GM18951 (cell line): ENCODE results near the gene IFT88.

Experiments used
- POLR2A ChIP-seq: IDR thresholded peaks from 4 replicates; pipeline ENCODE4 v1.6.1; 2011; ENCODE audit warnings: mild to moderate bottlenecking; ENCODE audit not compliant: insufficient read length, insufficient read depth; ENCODE audit errors: extremely low read depth
- in situ Hi-C: fragments of 300-500 bp; cut with MboI; formaldehyde crosslinking; loops from one replicate; pipeline ENCODE4 v1.12.0; 2022; ENCODE audit warnings: low sequenced_read_pairs, mixed read lengths, inconsistent platforms; ENCODE audit not compliant: unreplicated experiment

The IFT88 gene

DNA sequence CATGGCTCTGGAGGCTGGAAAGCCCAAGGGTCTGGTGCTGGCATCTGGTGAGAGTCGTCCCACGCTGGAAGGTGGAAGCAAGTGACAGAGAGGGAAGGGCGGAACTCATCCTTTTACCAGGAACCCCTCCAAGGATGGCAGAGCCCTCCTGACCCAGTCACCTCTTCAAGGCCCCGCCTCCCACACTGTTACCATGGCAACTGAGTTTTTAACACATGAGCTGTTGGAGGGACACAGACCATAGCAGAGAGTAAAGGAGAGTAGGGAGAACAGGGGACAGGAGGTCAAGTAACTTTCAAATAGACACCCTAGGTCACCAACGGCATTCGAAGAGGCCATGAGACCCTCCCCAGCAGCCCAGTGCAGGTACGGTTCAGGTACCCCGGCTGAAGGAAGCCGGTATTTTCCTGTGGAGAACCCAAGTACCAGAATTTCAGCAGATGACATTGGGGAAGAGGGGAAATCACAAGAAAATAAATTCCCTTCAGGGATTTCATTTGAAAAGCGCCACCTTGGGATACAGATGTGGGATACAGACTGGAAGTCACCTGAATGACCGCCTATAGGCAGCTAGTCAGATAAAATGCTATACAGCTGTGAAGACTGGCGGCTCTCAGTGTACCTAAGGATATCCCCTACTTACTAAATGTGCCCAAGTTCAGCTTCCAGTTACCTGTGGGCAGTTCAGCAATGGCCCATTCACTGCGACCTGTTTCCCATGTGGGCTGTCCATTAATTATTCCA lies 144.5 kb downstream of the IFT88 start:
- in situ Hi-C loops: no loop called here
- no peak for TF ChIP-seq POLR2A

DNA sequence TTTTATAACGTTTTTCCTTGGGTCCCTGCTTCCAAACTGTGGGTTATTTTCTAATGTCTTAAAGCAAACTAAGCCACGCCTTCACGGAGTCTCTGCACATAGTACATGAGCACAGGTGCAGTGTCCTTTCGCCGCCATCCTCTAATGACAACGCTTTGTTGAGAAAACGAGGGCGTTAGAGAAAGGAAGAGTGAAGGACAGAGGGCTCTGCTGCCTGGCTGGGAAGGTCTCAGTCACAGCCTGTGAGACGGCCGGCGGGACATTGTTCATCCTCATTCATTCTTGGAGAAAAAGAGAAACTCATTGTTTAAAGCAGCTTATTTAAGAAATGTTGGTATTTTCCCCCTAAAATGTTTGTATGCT lies 146.0 kb downstream of the IFT88 start:
- in situ Hi-C loops: no loop called here
- TF ChIP-seq POLR2A: no peak

DNA sequence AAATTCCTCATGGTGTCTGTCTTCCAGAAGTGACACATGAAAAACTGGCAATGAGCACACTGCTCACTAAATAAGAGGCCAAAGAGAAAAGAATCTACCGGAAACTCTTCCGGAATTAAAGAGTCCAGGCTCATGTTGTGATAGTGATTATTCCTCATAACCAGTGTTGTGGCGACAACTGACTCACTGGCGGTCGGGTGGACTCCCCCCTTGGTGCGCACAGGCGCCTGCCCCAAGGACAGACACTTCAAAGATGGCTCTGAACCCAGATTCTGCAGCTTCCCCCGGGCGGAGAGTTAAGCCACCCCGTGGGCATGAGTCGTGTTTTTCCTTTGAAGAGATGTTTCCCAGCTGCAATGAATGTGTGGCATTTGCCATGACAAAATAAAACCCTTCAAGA lies 146.8 kb downstream of the IFT88 start:
- no peak for TF ChIP-seq POLR2A
- in situ Hi-C loops: no loop called here

DNA sequence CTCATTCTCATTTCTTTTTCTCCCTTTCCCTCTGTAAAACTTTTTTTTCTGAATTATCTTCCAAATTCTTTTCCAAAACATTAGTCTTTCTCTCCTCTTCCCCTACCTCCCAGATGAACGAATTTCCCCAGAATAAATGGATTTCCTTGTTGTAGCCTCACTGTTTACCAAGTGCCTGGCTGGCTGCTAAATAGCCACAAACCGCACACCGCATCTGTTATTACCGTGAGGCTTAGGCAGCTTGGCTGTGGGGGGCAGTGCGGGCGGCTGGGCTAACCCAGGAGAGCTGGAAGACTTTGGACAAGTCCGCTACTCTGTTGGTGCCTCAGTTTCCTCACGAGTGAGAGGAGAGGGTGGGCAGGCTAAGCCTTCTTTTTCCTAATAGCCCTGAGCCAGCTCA lies 147.2 kb downstream of the IFT88 start:
- in situ Hi-C loops: no loop called here
- no peak for TF ChIP-seq POLR2A

DNA sequence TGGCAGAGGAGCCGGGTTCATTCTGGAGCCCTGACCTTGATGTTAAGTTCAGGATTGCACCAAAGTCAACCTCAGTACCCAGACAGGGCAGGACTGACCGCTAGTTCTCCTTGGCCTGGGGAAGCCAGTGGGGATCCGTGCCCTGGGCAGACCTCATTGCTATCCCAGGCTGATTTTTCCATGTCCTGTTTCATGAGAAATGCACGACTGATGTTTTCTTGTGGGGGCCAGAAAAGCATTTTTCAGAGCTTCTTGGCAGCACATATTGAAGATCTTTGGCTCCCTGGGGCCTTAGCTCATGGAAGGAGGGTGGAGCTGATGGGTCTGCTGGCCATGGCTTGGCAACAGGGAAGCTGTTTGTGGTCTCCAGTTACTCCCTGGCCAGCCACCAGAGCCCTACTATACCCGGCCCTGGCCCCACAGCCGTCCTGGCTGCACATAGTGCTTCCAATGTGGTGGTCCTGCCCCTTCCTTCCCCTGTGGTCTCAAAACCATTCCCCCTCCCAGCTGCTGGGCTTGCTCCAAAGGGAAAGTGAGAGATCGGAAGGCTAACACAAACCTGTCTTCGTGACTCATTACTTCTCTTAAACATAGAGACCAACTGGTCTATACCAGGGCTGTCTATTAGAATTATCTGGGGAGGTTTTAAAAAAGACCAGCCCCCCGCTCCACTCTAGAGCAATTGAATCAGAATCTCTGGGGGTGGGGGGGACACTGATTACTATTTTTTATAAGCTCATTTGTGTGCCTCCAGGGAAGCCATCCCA lies 147.8 kb downstream of the IFT88 start:
- in situ Hi-C loops: no loop called here
- no peak for TF ChIP-seq POLR2A

DNA sequence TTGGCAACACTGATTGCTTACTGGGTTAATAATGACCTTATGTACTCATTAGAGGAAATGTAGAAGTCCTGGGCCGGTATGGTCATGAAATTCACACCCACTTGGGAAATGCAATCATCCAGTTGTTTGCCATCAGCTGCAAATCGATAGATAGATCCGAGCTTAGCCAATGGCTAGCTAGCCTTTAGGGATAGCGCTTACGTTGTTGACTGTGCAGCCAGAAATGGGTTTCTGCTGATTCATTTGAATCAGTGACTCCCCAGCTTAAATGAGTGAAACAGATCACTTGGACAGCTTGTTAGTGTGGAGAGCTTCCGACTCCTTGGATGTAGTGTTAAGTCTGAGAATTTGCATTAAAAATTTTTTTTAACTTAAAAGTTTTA lies 148.4 kb downstream of the IFT88 start:
- TF ChIP-seq POLR2A: no peak
- in situ Hi-C loops: no loop called here

DNA sequence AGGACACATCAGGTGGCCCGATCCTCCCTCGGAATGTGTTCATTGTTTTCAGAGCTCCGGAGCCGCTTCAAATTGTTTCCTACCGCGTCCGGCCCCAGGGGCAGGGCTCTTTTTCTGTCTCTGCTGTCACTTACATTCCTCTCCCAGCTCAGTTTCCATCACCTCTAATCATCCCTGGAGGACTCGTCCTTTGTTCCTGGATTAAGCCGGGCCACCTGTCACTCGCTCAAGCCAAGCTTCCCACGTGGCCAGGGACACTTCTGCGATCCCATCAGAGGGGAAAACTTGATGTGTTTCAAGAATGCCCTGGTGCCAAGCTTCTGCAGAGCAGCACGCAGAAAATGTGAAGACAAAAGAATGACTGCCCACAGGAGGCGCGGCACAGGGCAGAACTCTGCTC lies 150.0 kb downstream of the IFT88 start:
- in situ Hi-C loops: no loop called here
- no peak for TF ChIP-seq POLR2A

DNA sequence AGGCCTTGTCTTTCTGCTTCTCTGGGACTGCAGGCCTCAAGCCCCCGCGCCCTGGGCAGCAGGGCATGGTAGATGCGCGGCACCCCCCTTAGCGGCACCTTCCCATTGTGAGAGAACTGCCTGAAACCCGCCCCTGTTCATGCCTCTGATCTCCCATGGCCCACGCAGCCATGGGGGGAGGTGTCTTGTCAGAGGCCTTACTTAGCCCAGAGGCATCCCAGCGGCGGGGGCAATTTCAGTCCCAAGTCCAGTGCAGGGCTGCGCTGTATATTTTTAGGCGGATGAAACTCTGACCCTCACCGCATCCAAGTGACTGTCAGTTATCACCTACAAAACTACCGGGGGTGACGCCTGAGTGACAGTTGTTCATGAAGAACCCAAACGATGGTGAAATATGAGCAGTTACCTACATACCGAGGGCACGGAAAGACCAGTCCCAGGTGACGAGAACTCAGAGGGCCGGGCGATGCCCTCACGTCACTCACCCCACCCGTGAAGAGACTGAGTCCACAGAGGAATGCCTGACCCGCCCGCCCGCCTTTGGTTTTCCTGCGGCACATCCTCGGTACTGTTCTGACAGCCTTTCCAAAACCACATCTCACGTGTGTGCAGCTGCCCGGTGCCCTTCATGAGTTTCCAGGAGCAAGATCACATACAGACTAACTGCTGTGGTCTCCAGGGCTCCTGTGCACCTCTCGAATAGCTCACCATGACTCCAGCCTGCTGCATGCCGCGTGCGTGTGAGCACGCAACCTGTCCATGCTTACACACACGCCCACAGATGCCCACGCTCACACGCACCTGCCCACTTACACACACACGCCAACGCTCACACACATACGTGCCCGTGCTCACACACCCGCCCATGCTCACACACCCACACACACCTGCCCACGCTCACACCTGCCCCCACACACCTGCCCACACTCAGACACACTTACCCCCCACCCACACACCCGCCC lies 150.9 kb downstream of the IFT88 start:
- no peak for TF ChIP-seq POLR2A
- in situ Hi-C loops: no loop called here

DNA sequence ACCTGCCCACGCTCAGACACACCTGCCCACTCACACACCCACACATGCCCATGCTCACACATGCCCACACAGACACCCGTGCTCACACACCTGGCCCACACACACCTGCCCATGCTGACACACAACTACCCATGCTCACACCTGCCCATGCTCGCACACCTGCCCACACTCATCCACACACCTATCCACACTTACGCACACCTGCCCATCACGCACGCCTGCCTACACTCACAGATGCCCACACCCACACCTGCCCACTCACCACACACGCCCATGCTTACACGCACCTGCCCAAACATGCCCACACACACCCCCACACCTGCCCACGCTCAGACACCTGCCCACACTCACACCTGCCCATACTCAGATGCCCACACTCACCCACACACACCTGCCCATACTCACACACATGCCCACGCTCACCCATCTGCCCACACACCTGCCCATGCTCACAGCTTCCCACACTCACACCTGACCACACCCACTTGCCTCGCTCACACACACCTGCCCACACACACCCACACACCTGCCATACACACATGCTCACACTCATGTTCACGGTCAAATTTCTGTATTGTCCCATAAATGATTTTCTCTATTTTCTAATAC lies 152.1 kb downstream of the IFT88 start:
- in situ Hi-C loops: no loop called here
- TF ChIP-seq POLR2A: no peak

DNA sequence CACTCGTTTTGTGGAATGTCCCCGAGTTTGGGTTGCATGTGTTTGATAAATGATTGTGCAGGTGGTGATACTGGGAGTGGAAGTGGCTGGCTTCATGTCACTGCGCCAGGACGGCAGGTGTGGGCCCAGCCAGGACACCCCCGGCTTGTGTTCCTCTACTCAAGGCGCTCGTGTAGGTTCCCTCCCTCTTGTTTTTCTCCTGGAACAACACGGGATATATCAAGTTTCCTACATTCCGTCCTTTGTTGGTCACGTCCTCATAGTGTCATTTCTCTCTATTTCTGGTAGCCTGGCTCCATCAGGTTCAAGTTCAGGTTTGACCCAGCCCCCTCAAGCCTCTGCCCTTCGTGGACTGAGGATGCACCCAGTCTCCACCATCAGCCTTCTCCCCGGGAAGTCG lies 152.8 kb downstream of the IFT88 start:
- in situ Hi-C loops: no loop called here
- TF ChIP-seq POLR2A: no peak

DNA sequence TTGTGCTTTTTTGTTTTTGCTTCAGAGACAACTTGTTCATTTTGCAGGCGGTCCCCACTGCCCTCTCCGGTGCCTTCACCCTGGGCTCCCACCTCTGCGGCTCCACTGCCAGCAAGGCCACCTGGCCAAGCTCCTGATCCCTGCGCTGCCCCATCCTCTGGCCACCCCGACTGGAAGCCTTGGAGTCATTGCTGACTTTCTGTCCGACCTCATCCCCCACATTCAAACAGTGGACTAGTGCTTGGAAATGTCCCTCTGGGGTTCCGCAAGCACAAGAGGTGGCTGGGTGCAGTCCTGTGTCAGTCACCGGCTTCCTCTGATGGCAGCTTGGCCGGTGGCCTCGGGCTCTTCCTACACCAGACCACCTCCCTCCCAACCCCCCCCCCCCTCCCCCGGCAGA lies 153.5 kb downstream of the IFT88 start:
- in situ Hi-C loops: no loop called here
- TF ChIP-seq POLR2A: no peak

DNA sequence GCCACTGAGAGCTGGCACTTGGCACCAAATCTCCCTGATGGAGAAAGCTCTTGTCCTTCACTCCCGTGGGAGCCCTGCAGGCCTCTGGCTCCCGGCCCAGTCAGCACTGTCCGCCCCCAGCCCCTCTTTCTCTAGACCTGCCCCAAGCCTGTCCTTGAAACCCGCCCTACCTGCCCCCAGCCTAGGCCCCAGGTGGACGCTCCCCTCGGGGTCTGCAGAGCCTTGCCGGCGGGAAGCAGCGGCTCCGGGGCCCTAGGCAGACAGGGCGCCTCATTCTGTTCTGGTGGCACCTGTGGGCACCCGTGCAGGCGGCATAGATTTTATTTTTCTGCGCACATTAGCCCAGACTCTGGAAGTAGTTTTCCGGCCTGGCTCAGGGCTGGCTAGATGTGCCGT lies 154.1 kb downstream of the IFT88 start:
- TF ChIP-seq POLR2A: no peak
- in situ Hi-C loops: no loop called here
